Measurements from ENCODE around the gene AGAP1. TPM values are rescaled to one million over a fixed set of nuclear protein-coding genes. Genes with fewer than 3 reads are reported as not detected.

AGAP1 gene
- total RNA-seq, 1 donor from 2014 or later, result 54.7 TPM

- no peaks in the 10 kb centered on the region for H3K36me3 Mint-ChIP-seq (ENCODE audit: low read depth)
- H3K27ac Mint-ChIP-seq (ENCODE audit: unreplicated experiment), result peak overlapping the region; percentile 91
- H3K4me1 Mint-ChIP-seq, result peaks cover 53% of the 10 kb centered on the region
- no peak overlapping the region for H3K4me3 Mint-ChIP-seq
- TF ChIP-seq, protein P1, sequence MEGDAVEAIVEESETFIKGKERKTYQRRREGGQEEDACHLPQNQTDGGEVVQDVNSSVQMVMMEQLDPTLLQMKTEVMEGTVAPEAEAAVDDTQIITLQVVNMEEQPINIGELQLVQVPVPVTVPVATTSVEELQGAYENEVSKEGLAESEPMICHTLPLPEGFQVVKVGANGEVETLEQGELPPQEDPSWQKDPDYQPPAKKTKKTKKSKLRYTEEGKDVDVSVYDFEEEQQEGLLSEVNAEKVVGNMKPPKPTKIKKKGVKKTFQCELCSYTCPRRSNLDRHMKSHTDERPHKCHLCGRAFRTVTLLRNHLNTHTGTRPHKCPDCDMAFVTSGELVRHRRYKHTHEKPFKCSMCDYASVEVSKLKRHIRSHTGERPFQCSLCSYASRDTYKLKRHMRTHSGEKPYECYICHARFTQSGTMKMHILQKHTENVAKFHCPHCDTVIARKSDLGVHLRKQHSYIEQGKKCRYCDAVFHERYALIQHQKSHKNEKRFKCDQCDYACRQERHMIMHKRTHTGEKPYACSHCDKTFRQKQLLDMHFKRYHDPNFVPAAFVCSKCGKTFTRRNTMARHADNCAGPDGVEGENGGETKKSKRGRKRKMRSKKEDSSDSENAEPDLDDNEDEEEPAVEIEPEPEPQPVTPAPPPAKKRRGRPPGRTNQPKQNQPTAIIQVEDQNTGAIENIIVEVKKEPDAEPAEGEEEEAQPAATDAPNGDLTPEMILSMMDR (conservative IDR thresholded peaks at IDR 0.05), result no peak
- no peaks in the 10 kb centered on the region for H3K27me3 Mint-ChIP-seq (ENCODE audit: low read depth)
- H3K9me3 Mint-ChIP-seq, result no peaks in the 10 kb centered on the region
- DNase-seq (ENCODE audit: low read depth, low spot score), result no peak
Measured at GRCh38 chr2:235560345-235560744, 66.5 kb downstream of the AGAP1 start.

DNA sequence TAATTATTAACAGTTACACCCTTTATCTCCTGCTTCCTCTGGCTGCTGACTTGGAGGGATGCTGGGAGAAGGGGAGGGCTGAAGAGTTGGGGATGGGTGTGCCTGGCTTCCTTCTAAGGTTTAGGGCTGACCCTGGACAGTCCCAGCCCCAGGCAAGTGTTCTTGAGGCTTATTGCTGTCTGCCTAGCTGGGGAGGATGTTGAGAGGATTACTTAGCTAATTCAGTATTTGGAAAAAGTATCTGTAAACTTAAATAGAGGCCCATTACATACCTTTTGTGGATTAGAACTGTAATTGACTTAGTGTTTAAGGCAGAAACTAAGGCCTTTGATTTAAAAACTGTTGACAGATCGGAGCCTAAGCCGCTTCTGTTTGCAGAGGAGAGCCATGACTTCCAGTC, 67.6 kb downstream of the AGAP1 start:
- DNase-seq (ENCODE audit: low read depth, low spot score), result no peak
- Mint-ChIP-seq H3K4me3 (no peak overlapping the region), H3K9me3 (no peaks in the 10 kb centered on the region), H3K4me1 (peaks cover 49% of the 10 kb centered on the region), H3K27me3 (ENCODE audit: low read depth) (no peaks in the 10 kb centered on the region), H3K27ac (ENCODE audit: unreplicated experiment) (peak overlapping the region; percentile 14), H3K36me3 (ENCODE audit: low read depth) (no peaks in the 10 kb centered on the region)
- TF ChIP-seq, protein P1 (conservative IDR thresholded peaks at IDR 0.05), result no peak

DNA sequence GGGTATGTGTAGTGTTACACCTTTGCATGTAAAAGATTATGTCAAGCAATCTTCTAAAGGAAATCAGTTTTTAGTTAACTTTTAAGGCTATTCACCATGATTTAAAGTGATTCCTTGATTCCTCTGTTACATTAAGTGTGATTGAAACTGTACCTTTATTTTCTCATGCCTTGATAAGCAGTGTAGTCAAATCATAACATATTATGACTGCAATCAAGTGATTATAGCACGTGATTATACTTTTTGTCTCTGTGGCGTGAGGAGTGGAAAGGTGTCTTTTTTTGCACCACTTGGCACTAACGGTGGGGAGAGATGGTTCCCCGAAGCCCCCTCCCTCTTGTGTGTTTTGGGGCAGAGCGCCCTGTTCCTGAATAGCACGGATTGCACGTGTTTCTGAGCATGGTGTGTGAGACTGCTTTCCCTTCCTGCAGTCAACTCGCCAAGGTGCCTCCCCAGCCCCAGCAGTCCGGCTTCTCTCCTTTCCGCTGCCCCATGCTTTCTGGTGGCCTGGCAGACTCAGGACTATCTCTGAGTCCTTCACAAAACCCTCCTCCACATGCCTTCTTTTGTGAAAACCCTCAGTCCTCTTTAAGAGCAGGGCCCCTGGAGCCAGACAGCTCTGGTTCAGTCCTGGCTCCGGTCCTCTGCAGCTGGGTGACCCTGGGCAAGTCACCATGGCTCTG, 68.4 kb downstream of the AGAP1 start:
- DNase-seq (ENCODE audit: low read depth, low spot score), result no peak
- Mint-ChIP-seq H3K4me3 (no peak overlapping the region), H3K4me1 (peaks cover 44% of the 10 kb centered on the region), H3K36me3 (ENCODE audit: low read depth) (peaks cover 3% of the 10 kb centered on the region), H3K27ac (ENCODE audit: unreplicated experiment) (no peak overlapping the region), H3K27me3 (ENCODE audit: low read depth) (no peaks in the 10 kb centered on the region), H3K9me3 (no peaks in the 10 kb centered on the region)
- TF ChIP-seq, protein P1 (conservative IDR thresholded peaks at IDR 0.05), result no peak

GRCh38 chr2:235563056-235563910, 69.4 kb downstream of the AGAP1 start:
- Mint-ChIP-seq H3K27ac (ENCODE audit: unreplicated experiment) (peak overlapping the region; percentile 88), H3K36me3 (ENCODE audit: low read depth) (peaks cover 7% of the 10 kb centered on the region), H3K4me3 (no peak overlapping the region), H3K27me3 (ENCODE audit: low read depth) (no peaks in the 10 kb centered on the region), H3K9me3 (no peaks in the 10 kb centered on the region), H3K4me1 (peaks cover 42% of the 10 kb centered on the region)
- TF ChIP-seq, protein P1 (conservative IDR thresholded peaks at IDR 0.05), result no peak
- DNase-seq (ENCODE audit: low read depth, low spot score), result no peak

GRCh38 chr2:235564066-235564465, 70.2 kb downstream of the AGAP1 start:
- H3K27ac Mint-ChIP-seq (ENCODE audit: unreplicated experiment), result no peak overlapping the region
- DNase-seq (ENCODE audit: low read depth, low spot score), result no peak
- H3K36me3 Mint-ChIP-seq (ENCODE audit: low read depth), result peaks cover 9% of the 10 kb centered on the region
- TF ChIP-seq, protein P1 (conservative IDR thresholded peaks at IDR 0.05), result no peak
- no peaks in the 10 kb centered on the region for H3K9me3 Mint-ChIP-seq
- H3K4me1 Mint-ChIP-seq, result peaks cover 39% of the 10 kb centered on the region
- H3K4me3 Mint-ChIP-seq, result no peak overlapping the region
- H3K27me3 Mint-ChIP-seq (ENCODE audit: low read depth), result no peaks in the 10 kb centered on the region

Measured in neural crest cell (in vitro differentiated cells).